Islet of Langerhans (tissue), 1 donor: ENCODE data around the gene ZNF688.

Experiments
- FAIRE-seq: peaks from one replicate; lab custom pipeline; 2011; peaks lifted over from hg19 to GRCh38; lab: Jason Lieb, UNC

The ZNF688 gene

DNA sequence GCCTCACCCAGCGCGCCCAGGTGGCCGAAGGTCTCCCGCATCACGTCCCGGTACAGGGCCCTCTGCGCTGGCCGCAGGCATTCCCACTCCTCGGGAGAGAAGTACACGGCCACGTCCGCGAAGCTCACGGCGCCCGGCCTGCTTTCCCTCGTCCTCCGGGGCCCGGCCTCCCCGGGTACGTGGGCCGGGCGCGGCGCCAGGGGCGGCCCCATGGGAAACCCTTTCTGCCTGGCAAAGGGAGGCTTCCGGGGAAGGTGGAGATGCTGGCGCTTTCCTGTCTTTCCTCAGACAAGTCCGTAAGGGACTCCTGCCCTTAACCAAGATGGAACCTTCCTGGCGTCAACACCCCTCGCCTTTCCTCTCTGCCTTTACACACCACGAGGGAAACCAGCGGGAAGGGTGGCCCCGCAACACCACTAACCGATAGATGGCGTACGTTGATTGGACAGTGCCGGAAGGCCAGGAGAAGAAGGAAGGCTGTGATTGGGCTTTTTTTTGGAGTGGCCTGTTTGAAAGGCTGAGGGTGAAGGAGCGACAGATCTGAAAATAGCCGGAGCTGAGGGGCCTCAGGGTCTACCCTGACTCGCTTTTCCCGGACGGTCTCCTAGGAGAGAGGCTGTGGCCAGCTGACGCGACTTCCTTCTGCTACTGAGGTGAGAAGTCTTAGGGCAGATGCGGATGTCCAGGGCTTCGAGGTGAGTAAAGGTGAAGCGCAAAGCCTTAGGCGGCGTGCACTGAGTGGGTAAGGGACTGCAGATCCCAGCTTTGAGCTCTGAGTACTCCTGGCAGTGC, 14.1 kb upstream of the ZNF688 start, which contains the start of gene ZNF785:
Gene ZNF785 (minus strand): TSS at position 298 of the 792 bp plus-strand sequence. CDS start 86 bp downstream, at position 212.
- FAIRE-seq = peak; percentile 96

DNA sequence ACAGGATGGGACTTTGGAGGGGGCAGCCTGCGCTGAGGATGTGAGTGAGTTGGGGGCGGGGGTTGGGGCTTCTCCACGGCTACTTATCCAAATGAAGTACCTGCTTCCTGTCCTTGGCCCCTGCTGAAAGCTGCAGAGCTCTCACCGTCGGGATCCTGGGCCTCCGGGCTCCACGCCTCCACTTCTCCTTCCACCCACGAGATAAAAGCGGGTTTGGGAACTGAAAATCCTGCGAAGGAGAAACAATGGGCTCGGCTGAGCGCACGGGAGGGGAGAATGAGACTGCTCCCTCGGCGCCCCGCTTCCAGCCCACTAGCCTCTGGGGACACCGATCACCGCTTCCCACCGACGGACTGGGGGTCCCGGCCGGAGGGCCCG, 13.5 kb upstream of the ZNF688 start:
- no peak for FAIRE-seq

DNA sequence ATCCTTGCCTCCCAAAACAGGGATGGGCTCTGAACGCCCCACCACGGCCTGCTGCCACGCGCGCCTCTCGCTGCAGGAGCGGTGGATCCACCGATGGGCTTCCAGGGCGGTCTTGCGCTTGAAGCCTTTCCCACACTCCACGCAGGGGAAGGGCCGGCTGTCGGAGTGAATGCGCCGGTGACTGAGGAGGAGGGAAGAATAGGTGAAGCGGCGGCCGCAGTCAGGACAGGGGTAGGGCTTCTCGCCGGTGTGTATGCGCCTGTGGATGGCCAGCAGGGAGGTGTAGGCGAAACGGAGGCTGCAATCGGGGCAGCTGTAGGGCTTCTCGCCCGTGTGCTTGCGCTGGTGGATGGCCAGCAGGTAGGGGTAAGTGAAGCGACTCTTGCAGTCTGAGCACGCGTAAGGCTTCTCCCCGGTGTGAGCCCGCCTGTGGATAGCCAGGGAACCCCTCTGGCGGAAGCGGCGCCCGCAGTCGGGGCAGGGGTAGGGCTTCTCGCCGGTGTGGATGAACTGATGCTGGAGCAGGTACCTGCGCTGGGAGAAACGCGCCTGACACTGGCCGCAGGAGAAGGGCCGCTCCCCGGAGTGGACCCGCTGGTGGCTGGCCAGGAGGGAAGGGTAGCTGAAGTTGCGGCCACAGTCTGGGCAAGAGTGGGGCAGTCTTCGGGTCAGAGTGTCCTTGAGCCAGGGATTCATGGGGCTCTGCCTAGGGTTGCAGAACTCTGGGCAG, 11.3 kb upstream of the ZNF688 start:
- FAIRE-seq = no peak

DNA sequence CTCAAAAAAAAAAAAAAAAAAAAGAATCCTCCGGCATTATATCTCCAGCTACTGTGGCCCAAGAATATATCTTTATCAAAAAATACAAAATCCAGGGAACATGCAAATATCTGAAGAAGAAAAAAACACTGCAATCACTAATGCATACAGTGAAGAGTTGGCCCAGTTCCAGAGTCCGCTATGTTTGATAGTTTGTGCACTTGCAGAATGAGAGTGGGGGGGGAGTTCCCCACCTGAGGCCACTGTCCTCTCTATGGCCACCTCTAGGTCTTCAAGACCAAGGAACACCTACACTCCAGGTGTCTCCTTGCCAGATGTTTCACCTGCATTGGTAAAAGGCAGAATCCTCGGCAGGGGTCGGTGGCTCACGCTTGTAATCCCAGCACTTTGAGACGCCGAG, 9.9 kb upstream of the ZNF688 start:
- no peak for FAIRE-seq

DNA sequence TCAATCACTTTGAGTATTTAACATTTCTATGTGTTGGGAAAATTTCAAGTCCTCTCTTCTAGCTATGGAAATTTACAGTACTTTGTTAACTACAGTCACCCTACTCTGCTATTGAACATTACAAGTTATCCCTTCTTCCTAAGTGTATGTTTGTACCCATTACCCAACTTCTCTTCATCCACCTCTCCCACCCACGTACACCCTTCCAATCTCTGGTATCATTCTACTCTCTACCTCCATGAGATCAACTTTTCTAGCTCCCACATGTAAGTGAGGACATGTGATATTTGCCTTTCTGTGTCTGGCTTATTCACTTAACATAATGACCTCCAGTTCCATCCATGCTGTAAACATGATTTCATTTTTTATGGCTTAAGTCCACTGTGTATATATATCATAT, 3.2 kb upstream of the ZNF688 start:
- no peak for FAIRE-seq

DNA sequence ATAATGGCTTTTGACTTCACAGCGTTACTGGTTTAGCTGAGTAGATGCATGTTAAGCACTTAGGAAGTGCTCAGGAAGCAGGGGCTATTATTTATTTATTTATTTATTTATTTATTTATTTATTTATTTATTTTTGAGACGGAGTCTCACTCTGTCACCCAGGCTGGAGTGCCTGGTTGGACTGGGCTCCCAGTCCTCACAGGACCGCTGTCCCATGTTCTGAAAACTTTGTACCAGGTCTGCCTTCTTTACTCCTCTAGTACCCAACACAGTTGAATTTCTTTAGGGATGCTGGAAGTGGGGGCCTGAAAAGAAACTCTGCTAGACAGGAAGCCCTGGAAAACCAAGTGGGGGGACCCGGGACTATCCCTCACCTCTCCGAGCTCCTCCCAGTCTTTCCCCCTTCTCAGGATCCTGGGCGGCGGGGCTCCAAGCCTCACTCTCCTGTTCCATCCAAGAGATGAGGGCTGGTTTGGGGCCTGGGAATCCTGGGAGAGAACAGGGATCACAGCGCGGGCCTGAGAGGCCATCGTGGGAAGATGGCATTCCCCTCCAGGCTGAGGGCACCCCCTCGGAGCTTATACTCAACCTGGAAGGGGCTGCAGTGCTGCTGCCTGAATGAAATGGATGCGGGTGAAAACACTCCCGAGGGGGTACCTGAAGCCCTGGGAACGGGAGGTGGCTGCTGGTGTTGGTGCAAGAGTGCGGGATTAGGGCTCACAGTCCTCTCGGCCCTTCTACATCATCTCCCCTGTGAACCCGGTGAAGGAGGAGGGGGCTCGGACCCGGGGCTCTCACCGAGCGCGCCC, 674 bp downstream of the ZNF688 start:
- FAIRE-seq = no peak

DNA sequence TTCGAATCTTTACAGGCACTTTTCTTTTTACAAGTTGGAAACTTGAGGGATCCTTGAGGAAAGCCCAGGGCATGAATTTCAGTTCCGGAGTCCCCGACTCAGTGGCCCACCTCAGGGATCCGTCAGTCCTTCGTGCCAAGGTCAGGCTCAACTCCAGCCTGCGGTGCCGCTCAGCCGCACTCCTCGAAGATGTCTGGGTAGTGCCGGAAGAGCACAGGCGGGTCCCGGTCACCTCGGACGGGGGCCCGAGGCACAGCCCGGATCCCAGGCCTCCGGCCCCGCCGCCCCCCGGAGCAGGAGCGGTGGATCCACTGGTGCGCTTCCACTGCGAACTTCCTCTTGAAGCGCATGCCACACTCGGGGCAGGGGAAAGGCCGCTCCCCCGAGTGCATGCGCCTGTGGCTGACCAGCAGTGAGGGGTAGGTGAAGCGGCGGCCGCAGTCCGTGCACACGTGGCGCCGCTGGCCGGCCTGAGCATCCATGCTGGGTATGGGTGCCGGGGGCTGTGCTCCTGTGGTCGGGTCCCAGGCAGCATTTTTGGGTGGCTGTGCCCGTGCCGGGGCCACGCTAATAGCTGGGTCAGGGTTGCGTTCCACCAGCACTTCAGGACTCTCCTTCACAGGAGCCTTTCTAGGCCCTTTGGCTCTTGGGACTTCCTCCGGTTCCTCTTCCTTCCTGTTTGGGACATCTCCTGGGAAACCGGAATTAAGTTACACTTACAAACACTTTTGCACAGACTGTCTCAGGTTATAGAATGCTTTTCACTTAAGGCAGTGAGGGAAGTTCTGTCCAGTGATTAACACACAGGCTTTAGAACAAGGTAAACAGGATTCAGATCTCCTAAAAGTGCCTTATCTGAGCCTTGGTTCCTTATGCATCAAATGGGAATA, 1.5 kb downstream of the ZNF688 start:
- no peak for FAIRE-seq

DNA sequence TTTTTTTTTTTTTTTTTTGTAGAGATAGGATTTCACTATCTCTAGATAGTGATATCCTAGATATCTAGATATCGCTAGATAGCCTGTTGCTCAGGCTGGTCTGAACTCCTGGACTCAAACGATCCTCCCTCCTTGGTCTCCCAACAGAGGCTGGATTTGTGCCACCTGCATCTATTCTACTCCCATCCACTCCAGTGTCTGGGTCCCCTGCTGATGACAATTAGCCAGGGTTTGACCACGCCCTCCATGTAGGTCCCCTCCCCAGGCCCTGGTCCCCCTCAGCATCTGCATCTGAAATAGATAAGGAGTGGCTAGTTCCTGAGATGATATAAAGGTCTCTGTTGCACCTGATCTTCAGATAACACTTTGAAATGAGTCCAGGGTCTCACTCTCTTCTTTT, 2.2 kb downstream of the ZNF688 start:
- FAIRE-seq = no peak

DNA sequence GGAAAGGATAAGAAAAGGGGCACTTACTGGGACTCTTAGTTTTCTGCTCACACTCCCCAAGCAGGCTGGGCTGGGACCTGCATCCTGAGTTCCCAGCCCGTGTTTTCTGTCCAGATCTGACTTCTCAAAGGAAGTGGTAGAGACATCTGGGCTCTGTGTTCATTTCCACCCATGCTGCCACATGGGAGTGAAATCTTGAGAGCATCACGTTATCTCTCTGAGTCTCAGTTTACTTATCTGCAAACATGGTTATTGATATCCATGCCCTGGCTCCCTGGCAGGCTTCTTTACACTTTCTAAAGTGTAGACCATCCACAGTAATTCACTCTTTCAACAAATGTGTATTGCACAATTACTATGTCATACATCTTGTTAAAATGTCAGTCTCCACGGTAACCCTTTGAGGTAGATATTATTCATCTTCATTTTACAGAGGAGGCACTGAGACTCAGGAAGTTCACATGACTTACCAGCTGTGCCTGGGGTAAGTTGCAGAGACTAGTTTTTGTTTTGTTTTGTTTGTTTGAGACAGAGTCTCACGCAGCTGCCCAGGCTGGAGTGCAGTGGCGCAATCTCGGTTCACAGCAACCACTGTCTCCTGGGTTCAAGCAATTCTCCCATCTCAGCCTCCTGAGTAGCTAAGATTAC, 3.4 kb downstream of the ZNF688 start:
- FAIRE-seq = no peak

DNA sequence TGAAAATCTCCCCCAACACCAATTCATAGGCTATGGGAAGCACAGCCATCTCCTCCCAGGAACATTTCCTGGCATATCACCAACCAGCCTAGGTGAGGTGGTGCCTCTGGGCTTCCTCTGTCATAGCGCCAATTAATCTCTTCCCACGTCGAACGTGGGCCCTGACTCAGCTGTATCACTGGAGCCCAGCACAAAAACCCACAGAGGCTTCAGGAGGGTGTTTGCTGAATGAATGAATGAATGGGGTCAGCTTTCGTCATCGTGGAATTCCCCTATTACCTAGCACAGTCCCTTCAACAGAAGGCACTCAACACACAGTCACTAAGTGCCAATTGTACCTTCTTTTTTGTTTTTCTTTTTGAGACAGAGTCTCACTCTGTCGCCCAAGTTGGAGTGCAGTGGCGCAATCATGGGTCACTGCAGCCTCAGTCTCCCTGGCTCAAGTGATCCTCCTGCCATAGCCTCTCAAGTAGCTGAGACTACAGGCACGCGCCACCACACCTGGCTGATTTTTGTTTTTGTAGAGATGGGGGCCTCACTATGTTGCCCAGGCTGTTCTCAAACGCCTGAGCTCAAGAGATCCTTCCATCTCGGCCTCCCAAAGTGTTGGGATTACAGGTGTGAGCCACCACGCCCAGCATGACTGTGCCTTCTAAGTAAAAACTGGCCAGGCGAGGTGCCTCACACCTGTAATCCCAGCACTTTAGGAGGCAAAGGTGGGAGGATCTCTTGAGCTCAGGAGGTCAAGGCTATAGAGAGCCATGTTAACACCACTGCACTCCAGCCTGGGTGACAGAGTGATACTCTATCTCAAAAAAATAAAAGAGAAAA, 4.1 kb downstream of the ZNF688 start:
- FAIRE-seq = no peak

DNA sequence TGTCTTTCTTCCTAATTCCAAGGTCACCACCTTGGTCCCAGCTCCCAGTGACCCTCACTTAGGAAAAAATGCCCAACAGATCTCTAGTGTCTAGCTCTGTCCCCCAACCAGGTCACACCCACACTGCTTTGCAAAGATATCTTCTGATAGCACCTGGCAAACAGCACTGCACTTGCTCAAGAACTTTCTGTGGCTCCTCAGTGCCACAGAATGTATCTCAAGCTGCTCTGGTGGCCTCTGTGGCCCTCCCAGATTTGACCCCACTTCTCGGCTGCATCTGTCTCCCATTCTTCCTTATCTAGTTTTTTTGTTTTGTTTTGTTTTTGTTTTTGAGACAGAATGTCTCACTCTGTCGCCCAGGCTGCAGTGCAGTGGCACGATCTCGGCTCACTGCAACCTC, 5.0 kb downstream of the ZNF688 start:
- no peak for FAIRE-seq

DNA sequence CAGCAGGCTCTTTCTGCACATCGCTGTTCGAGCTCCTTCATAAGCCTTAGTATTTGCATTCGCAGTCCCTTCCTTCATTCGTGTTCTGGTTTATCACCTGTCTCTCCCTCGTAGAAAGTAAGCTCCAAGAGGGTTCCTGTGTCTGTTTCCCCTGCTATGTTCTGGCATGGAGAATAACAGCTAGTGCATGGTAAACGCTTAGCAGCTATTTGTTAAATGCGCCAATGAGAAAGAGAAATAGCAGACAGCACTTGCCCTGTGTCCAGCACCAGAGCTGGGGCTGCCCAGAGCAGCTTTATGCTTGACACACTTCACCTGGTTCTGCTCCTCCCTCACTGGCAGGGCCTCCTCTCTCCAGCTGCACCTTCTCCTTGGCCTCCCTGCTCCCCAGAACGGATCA, 5.5 kb downstream of the ZNF688 start:
- FAIRE-seq = no peak

DNA sequence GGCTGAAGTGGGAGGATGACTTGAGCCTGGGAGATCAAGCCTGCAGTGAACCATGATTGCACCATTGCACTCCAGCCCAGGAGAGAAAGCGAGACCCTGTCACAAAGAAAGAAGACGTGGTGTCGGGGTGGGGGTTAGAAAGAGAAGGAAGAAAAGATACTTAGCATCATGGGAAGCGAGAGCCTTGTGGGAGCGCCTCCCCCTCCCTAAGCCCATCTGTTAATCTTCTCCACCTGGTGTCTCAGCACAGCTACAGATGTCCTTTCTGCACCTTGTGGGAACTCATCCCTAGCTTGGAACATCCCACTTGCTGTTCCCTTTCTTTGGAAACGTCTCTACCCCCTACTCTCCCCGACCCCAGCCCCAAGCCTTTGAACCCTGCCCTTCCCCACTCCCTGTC, 6.0 kb downstream of the ZNF688 start:
- no peak for FAIRE-seq

DNA sequence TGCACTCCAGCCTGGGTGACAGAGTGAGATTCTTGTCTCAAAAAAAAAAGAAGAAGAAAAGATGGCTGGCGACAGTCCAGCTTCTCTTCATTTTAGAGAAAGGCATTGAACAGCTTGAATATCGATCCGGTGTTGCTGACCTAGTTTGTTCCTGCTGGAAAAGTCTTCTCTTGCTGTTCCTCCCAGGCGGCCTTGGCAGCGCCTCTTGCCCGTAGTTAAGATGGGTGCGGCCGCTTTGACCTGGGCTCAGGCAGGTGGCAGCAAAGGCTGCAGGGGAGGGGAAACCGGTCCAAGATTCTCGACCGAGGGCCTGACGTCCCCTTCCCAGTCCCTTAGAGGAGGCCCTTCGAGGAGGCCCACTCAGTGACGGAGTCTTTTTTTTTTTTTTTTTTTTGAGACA, 9.5 kb downstream of the ZNF688 start:
- no peak for FAIRE-seq

DNA sequence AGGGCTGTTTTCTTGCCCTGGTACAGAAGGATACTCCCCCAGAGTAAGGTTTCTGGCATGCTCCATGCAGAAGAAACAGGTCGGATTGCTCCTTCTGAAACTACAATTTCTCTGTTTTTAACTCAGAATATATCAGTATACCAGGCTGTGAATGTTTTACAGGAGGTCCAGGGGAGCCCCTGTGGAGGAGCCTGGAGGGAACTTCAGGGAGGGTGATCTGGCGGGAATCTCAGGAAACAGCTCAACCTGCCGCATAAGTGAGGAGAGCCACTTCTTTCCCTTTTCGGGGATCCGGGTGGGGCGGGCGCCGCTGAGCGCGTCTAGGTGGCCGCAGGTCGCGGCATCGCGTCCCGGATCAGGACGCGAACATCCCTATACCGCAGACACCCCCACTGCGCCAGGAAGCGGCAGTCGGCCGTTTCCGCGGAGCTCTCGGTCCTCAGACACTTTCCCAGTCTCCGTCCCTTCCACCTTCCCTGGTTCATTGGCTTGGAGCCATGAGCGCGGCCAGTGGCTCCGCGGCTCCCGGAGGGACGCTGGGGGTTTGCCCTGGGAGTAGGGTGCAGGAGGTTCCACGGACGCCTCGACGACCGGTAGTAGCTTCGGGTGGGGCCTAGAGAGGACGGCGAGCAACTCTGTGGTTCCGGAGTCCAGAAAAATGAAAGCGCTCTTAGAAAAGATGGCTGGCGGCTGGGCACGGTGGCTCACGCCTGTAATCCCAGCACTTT, 10.3 kb downstream of the ZNF688 start:
- no peak for FAIRE-seq

DNA sequence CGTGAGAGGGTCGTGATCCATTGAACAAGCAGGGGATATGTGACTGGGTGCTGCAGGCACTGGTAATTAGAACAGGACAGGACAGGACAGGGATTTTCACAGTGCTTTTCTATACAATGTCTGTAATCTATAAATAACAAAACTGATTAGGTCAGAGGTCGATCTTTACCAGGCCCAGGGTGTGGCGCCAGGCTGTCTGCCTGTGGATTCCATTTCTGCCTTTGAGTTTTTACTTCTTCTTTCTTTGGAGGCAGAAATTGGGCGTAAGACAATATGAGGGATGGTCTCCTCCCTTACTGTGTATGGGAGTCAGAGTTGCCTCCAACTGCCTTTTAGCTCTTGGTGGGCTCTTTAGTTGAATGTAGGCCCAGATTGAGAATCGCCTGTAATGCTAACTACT, 11.8 kb downstream of the ZNF688 start:
- no peak for FAIRE-seq

DNA sequence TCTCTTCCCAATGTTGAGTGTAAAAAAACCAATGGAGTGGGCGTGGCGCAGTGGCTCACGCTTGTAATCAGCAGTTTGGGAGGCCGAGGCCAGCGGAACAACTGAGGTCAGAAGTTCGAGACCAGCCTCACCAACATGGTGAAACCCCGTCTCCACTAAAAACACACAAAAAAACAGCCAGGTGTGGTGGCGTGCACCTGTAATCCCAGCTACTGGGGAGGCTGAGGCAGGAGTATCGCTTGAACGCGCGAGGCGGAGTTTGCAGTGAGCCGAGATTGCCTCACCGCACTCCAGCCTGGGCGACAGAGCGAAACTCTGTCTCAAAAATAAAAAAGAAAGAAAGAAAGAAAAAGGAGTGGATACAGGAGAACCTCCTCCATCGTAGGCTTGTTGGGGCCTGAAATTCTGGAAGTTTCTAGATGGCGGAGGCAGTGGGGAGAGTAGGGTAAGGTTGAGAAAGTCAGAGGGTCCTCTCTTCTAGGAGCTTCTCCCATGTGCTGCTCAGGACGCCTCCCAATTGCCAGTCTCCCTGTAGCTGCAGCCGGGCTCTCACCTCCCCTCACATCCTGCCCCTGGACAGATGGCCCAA, 12.6 kb downstream of the ZNF688 start:
- no peak for FAIRE-seq

DNA sequence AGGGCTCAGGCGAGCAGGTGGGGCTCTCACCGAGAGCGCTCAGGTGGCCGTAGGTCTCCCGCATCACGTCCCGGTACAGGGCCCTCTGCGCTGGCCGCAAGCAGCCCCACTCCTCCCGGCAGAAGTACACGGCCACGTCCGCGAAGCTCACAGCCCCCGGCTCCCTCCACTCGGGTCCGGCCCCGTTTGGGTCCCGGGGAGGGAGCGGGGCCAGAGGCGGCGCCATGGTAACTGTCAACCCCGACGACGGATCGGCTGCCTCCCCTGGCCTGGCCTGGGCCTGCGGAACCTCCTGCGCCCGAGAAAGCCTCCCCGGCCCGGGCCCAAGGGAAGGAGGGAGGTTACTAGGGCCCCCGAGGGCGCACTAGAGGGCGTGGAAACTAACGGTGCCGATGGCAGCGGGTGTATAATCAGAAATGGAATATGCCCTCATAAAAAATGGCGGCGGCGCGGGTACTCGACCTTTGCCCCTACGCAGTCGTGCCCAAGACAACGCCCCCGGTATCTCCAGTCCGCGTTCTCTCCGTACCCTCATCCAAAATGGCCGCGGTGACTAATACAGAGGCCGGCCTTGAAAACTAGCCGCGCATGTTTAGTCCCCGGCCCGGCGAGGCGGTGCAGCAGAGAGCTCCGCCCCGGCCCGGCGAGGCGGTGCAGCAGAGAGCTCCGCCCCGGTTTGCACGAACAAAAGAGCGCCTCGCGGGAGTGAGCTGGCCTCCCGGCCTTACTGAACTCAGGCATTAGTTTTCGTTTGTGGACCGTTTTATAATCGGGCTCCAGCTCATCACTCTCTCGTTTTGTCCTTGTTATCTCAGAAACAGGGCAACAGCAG, 13.3 kb downstream of the ZNF688 start, which contains the start of gene ZNF764:
Gene ZNF764 (minus strand): TSS at position 418 of the 832 bp plus-strand sequence. CDS start 192 bp downstream, at position 226.
- FAIRE-seq = peak; percentile 33

DNA sequence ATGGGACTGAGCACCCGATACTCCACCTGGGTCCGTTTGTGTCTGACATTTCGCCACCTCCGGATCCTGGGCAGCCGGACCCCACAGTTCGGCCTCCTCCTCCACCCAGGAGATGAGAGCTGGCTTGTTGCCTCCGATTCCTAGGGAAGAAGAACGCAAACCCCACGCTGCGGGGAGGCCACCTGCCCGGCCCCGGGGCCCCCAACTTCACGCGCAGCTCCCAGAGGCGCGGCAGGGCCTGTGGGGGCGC, 13.9 kb downstream of the ZNF688 start:
- no peak for FAIRE-seq
